Panc1 (cell line): Measurements from ENCODE around the gene SF3B2. TPM values are rescaled to one million over a fixed set of nuclear protein-coding genes. Genes with fewer than 3 reads are reported as not detected.

Experiments used
- ATAC-seq: fragments of 200-7000 bp; cut with Tn5 transposase; 2 replicates; pipeline ENCODE4 v1.9.1; 2020; ENCODE audit warnings: mild to moderate bottlenecking, moderate library complexity
- BruUV-seq: library from RNA; stranded (reverse); fragments of 400-500 nt; replicated peaks from 2 replicates; lab custom pipeline; 2021; lab: Mats Ljungman, UMichigan
- CTCF ChIA-PET: fragments of 300-600 bp; sonication (Branson Sonifier 250); formaldehyde crosslinking; loops from one replicate; lab custom pipeline; 2022; ENCODE audit warnings: antibody characterized with exemption; lab: Charles Lee
- POLR2A ChIA-PET: fragments of 300-600 bp; sonication (Branson Sonifier 250); formaldehyde crosslinking; loops from one replicate; lab custom pipeline; 2022; ENCODE audit warnings: antibody characterized with exemption; lab: Charles Lee
- DNase-seq: peaks from one replicate; pipeline ENCODE4 v3.0.0-alpha.2; 2010; ENCODE audit warnings: low read depth, low spot score
- H3K27ac ChIP-seq: 2 replicates; pipeline ENCODE4 v1.5.1; 2011; ENCODE audit warnings: mild to moderate bottlenecking, low read length, inconsistent platforms
- H3K27me3 ChIP-seq: fragments of 200-500 bp; sonication (Bioruptor generic); 2 replicates; pipeline ENCODE4 v1.6.0; 2014; ENCODE audit warnings: low read length, inconsistent platforms; ENCODE audit not compliant: control insufficient read depth, insufficient read depth
- H3K36me3 ChIP-seq: fragments of 200-500 bp; sonication (Bioruptor generic); 2 replicates; pipeline ENCODE4 v1.5.1; 2014; ENCODE audit warnings: inconsistent platforms, mild to moderate bottlenecking, low read length, moderate library complexity; ENCODE audit not compliant: control insufficient read depth, insufficient read depth
- H3K4me1 ChIP-seq: 2 replicates; pipeline ENCODE4 v1.5.1; 2011; ENCODE audit warnings: inconsistent platforms, mild to moderate bottlenecking, low read length, moderate library complexity; ENCODE audit not compliant: control insufficient read depth, insufficient read depth
- H3K4me3 ChIP-seq, 2 experiments: 2 replicates each; pipeline ENCODE4 v1.5.1; 2011 to 2012; ENCODE audit warnings: low read depth in 2 of 2, low read length in 2 of 2, mild to moderate bottlenecking in 2 of 2, inconsistent platforms in 1 of 2, moderate library complexity in 1 of 2
- H3K9me3 ChIP-seq: fragments of 200-500 bp; sonication (Bioruptor generic); 2 replicates; pipeline ENCODE4 v1.5.1; 2014; ENCODE audit warnings: low read depth, mild to moderate bottlenecking, inconsistent platforms, low read length, moderate library complexity; ENCODE audit not compliant: control insufficient read depth, insufficient read depth
- POLR2AphosphoS5 ChIP-seq: IDR thresholded peaks from 2 replicates; pipeline ENCODE4 v1.6.1; 2012; ENCODE audit warnings: mild to moderate bottlenecking, low read depth, low read length, moderate library complexity
- SIN3A ChIP-seq: IDR thresholded peaks from 2 replicates; pipeline ENCODE4 v1.6.1; 2012; ENCODE audit warnings: low read depth, mild to moderate bottlenecking, low read length, moderate library complexity, borderline replicate concordance; ENCODE audit not compliant: insufficient read depth
- TCF7L2 ChIP-seq: IDR thresholded peaks from 2 replicates; pipeline ENCODE4 v1.6.1; 2011; ENCODE audit warnings: mild to moderate bottlenecking, low read depth, low read length, inconsistent platforms
- in situ Hi-C: cut with HindIII; loops from 2 replicates; pipeline ENCODE4 v1.10.0; 2016; ENCODE audit warnings: low sequenced_read_pairs, low pct_unique_long_range_greater_than_20kb
- intact Hi-C: fragments of 100-400 bp; cut with micrococcal nuclease; formaldehyde crosslinking; loops from one replicate; pipeline ENCODE4 v1.10.0; 2022; ENCODE audit not compliant: unreplicated experiment
- total RNA-seq: library from RNA; stranded (reverse); gene quantifications from one replicate; pipeline ENCODE4 v1.2.1, GENCODE V29; 2021; ENCODE audit not compliant: unreplicated experiment
- TF ChIP-seq, protein P1 (sequence below): fragments of 450-650 bp; IDR thresholded peaks from 2 replicates; pipeline ENCODE4 v1.5.1; 2017; ENCODE audit warnings: mild to moderate bottlenecking
- TF ChIP-seq, protein P2 (sequence below), 2 experiments: IDR thresholded peaks; 2 replicates each; pipeline ENCODE4 v1.6.1; 2011 to 2012; ENCODE audit warnings: low read depth in 2 of 2, control low read depth in 1 of 2, low read length in 1 of 2, mild to moderate bottlenecking in 1 of 2, moderate library complexity in 1 of 2; ENCODE audit not compliant: insufficient read depth in 1 of 2

SF3B2 gene
- total RNA-seq, 1 experiment from 2014 or later, result 271 TPM

DNA sequence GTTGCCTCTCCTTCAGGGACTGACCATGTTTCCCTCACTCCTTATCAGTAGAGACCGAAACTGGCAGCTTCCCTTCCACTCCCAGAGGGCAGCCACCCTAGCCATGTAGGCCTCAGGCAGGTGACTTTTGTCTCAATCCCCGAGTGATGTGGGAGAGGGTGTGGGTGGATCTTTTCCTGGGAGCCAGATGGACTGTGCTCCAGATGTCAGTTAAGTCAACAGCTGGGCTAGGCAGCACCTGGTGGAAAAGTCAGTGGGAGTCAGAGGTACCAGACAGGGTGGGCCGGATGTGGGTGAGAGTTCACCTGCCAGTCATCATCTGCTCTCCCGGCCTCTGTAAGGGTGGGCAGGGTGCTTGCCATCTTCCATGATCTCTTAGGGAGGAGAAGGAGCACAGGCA is 48.0 kb upstream of the SF3B2 start:
- no peaks in the 10 kb centered on the region for H3K27me3 ChIP-seq
- H3K4me1 ChIP-seq, result peaks cover 57% of the 10 kb centered on the region
- 0 out of 2 replicates have a peak overlapping the region, but pooled peaks have one; percentile 45 for H3K27ac ChIP-seq
- H3K4me3 ChIP-seq, result no peak overlapping the region
- intact Hi-C loops (no loop called here), in situ Hi-C loops (no loop called here)
- no TSS peak for BruUV-seq
- TF ChIP-seq, protein P1, sequence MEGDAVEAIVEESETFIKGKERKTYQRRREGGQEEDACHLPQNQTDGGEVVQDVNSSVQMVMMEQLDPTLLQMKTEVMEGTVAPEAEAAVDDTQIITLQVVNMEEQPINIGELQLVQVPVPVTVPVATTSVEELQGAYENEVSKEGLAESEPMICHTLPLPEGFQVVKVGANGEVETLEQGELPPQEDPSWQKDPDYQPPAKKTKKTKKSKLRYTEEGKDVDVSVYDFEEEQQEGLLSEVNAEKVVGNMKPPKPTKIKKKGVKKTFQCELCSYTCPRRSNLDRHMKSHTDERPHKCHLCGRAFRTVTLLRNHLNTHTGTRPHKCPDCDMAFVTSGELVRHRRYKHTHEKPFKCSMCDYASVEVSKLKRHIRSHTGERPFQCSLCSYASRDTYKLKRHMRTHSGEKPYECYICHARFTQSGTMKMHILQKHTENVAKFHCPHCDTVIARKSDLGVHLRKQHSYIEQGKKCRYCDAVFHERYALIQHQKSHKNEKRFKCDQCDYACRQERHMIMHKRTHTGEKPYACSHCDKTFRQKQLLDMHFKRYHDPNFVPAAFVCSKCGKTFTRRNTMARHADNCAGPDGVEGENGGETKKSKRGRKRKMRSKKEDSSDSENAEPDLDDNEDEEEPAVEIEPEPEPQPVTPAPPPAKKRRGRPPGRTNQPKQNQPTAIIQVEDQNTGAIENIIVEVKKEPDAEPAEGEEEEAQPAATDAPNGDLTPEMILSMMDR, result no peak
- TF ChIP-seq, protein P2, sequence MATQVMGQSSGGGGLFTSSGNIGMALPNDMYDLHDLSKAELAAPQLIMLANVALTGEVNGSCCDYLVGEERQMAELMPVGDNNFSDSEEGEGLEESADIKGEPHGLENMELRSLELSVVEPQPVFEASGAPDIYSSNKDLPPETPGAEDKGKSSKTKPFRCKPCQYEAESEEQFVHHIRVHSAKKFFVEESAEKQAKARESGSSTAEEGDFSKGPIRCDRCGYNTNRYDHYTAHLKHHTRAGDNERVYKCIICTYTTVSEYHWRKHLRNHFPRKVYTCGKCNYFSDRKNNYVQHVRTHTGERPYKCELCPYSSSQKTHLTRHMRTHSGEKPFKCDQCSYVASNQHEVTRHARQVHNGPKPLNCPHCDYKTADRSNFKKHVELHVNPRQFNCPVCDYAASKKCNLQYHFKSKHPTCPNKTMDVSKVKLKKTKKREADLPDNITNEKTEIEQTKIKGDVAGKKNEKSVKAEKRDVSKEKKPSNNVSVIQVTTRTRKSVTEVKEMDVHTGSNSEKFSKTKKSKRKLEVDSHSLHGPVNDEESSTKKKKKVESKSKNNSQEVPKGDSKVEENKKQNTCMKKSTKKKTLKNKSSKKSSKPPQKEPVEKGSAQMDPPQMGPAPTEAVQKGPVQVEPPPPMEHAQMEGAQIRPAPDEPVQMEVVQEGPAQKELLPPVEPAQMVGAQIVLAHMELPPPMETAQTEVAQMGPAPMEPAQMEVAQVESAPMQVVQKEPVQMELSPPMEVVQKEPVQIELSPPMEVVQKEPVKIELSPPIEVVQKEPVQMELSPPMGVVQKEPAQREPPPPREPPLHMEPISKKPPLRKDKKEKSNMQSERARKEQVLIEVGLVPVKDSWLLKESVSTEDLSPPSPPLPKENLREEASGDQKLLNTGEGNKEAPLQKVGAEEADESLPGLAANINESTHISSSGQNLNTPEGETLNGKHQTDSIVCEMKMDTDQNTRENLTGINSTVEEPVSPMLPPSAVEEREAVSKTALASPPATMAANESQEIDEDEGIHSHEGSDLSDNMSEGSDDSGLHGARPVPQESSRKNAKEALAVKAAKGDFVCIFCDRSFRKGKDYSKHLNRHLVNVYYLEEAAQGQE (IDR thresholded peaks at IDR 0.05; ENCODE audit: insufficient read depth in 1 of 2, low read depth in 2 of 2, low read length in 1 of 2), result no peak
- TF ChIP-seq SIN3A (no peak), POLR2AphosphoS5 (no peak), TCF7L2 (no peak)
- DNase-seq, result no peak
- ChIA-PET POLR2A (no interaction called here), CTCF (no interaction called here)
- ATAC-seq, result no peak
- peaks cover 17% of the 10 kb centered on the region for H3K36me3 ChIP-seq
- H3K9me3 ChIP-seq, result no peaks in the 10 kb centered on the region

DNA sequence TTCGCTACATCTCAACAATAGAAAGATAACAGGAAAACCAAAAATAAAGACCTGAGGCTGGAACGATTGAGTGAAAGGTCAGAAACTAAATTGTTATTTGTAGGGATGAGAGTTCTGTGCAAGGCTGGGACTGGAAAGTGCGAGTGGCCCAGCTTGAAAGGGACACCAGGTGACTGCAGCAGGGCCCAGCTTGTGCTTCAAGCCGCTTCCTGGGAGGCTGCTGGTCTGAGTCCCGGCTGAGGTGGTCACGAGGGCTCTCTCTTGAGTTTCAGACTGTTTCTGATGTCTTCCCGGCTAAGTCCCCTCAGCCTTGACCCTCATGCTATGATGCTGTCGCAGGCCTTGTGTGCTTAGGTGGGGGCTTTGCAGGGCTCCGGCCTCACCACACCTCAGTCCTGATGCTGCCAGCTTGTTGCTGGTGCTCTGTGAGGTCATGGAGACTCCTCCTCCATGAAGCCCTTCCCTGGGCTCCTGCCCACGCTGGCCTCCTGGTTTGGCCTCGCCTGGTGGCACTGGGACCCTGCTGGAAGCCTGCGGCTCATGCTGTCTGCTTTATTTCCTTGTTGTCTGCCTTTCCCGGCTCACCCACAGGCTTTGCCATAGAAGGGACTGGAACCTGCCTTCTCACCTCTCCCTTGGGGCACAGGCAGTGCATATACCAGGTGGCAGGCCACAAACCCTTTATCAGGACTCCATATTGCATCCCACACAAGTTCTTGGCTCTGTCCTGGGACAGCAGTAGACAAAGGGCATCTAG is 45.9 kb upstream of the SF3B2 start:
- Histone ChIP-seq H3K36me3 (peaks cover 10% of the 10 kb centered on the region; the same call in 1 of the 2 replicates), H3K27ac (peak overlapping the region; percentile 64), H3K4me1 (peaks cover 45% of the 10 kb centered on the region), H3K9me3 (no peaks in the 10 kb centered on the region), H3K4me3 (no peak overlapping the region), H3K27me3 (no peaks in the 10 kb centered on the region)
- CTCF ChIA-PET, result interaction anchor here (0.5 kb wide), 1 partner anchor 13 kb away, joined by 3 read pairs; no protein-coding TSS in a partner anchor
- ATAC-seq, result peak; percentile 3; the same call in 1 of the 2 replicates
- POLR2A ChIA-PET, result no interaction called here
- in situ Hi-C loops, result no loop called here
- no peak for TF ChIP-seq TCF7L2
- peak; percentile 65 for TF ChIP-seq POLR2AphosphoS5
- TF ChIP-seq, protein P1, result no peak
- TF ChIP-seq SIN3A, result no peak
- TF ChIP-seq, protein P2 (IDR thresholded peaks at IDR 0.05; ENCODE audit: insufficient read depth in 1 of 2, low read depth in 2 of 2, low read length in 1 of 2), result no peak
- BruUV-seq, result no TSS peak
- no peak for DNase-seq
- intact Hi-C loops, result no loop called here
